ENCODE results near the gene SPPL2A.

GRCh38 chr15:50712018-50712417 lies 53.5 kb downstream of the SPPL2A start:
- TF ChIP-seq CTCF (IDR thresholded peaks at IDR 0.05; ENCODE audit: borderline replicate concordance, extremely low read depth, low read length, poor library complexity, severe bottlenecking) (no peak), EZH2 (IDR thresholded peaks at IDR 0.05; ENCODE audit: borderline replicate concordance, low read depth, low read length, severe bottlenecking) (no peak)

All from DND-41 (cell line).